Kidney (tissue), 14 donors: ENCODE data around the gene CHERP. TPM values are rescaled to one million over a fixed set of nuclear protein-coding genes. Genes with fewer than 3 reads are reported as not detected.
A peak's percentile ranks its signal among the peaks of the same experiment; 100 is the strongest.

Experiments
- DNase-seq, 5 donors: peaks; one replicate each; pipeline ENCODE4 v3.0.0-alpha.2; 2013 to 2020
- FAIRE-seq: peaks from 2 replicates; lab custom pipeline; 2012; peaks lifted over from hg19 to GRCh38; lab: Jason Lieb, UNC
- H3K27ac ChIP-seq, 2 donors: one replicate each; pipeline ENCODE4 v1.7.0; 2013; ENCODE audit warnings: low read depth in 2 of 2, low read length in 2 of 2, inconsistent platforms in 1 of 2
- H3K27me3 ChIP-seq: one replicate; pipeline ENCODE4 v1.7.1; 2013; ENCODE audit warnings: low read length, inconsistent platforms; ENCODE audit not compliant: control insufficient read depth, insufficient read depth
- H3K36me3 ChIP-seq, 3 donors: one replicate each; pipeline versions ENCODE4 v1.7.0 to v1.7.1; 2013; ENCODE audit warnings: low read length in 3 of 3, control low read depth in 1 of 3, inconsistent platforms in 1 of 3; ENCODE audit not compliant: insufficient read depth in 3 of 3, control insufficient read depth in 2 of 3
- H3K4me1 ChIP-seq, 3 donors: one replicate each; pipeline versions ENCODE4 v1.7.0 to v1.7.1; 2013; ENCODE audit warnings: low read length in 3 of 3, inconsistent platforms in 1 of 3, low read depth in 1 of 3; ENCODE audit not compliant: control insufficient read depth in 2 of 3, insufficient read depth in 2 of 3
- H3K4me3 ChIP-seq, 3 donors: one replicate each; pipeline versions ENCODE4 v1.7.0 to v1.8.1; 2013; ENCODE audit warnings: low read length in 3 of 3, control low read depth in 1 of 3, inconsistent platforms in 1 of 3
- H3K9ac ChIP-seq, 3 donors: one replicate each; pipeline versions ENCODE4 v1.7.0 to v1.7.1; 2013; ENCODE audit warnings: low read length in 3 of 3, control low read depth in 1 of 3, inconsistent platforms in 1 of 3
- H3K9me3 ChIP-seq, 3 donors: one replicate each; pipeline versions ENCODE4 v1.7.0 to v1.7.1; 2013; ENCODE audit warnings: low read length in 3 of 3, control low read depth in 1 of 3, inconsistent platforms in 1 of 3; ENCODE audit not compliant: control insufficient read depth in 2 of 3, insufficient read depth in 1 of 3
- intact Hi-C: fragments of 100-400 bp; cut with DNase I; formaldehyde crosslinking; loops from one replicate; pipeline ENCODE4 v1.11.1; 2022
- polyA plus RNA-seq: library from polyadenylated mRNA; stranded (reverse); fragments of 350-450 nt; fragmentation: Illumina TruSeq; extraction: RNeasy Lipid Tissue Mini Kit (QIAGEN cat#74804); gene quantifications from one replicate; pipeline ENCODE4 v1.2.3, GENCODE V29; 2014; ENCODE audit warnings: low read depth, low replicate concordance; ENCODE audit not compliant: insufficient read depth
- total RNA-seq: library from RNA; stranded (reverse); fragmentation: NEBNext Ultra II Directional; extraction: Animal tissue kit (Norgen Biotek cat#: 25700); gene quantifications from one replicate; pipeline ENCODE4 v1.2.1, GENCODE V29; 2021
- TF ChIP-seq, protein P1 (sequence below): IDR thresholded peaks from 3 replicates; pipeline ENCODE4 v1.5.1; 2012; ENCODE audit warnings: mild to moderate bottlenecking, moderate library complexity, borderline replicate concordance; ENCODE audit not compliant: insufficient read depth; ENCODE audit errors: extremely low read depth
- donor health status: control.
- donor health status: control.
- donor health status: control.
- donor health status: control.
- donor health status: control.
- donor health status: DM: yes; HTN: yes; CAD: no.
- donor health status: Normal renal cell carcinoma (clear cell type).

Gene CHERP
- total and polyA plus RNA-seq, 2 donors from 2014 or later = 14.6 to 37.2 TPM

DNA sequence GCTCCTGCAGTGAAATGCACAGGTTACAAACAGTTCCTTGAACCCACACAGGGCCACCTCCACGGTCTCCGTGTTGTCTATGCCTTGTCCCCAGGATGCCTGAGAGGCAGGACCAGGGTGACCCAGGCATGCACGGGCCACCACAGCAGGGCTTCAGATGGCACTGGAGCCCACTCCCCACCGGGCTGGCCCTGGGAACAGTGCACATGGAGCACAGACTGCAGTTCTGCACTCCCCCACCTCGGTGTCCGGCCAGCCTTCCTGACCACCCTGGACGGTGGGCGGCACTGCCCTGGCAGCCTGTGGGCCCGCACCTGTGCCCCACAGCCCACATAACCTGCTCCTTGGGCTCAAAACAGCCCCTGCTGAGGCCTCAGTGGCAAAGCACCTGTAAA, 44.2 kb upstream of the CHERP start:
- Histone ChIP-seq H3K9me3 (no peaks in the 10 kb centered on the region), H3K4me1 (peaks cover 0 to 74% (median 24%) of the 10 kb centered on the region in 3 donors), H3K27ac (peak overlapping the region in 1 of 2 donors; percentile 38), H3K4me3 (no peak overlapping the region), H3K36me3 (no peaks in the 10 kb centered on the region), H3K9ac (no peak overlapping the region), H3K27me3 (no peaks in the 10 kb centered on the region)
- DNase-seq = no peak
- FAIRE-seq = no peak
- intact Hi-C loops = no loop called here
- TF ChIP-seq, protein P1, sequence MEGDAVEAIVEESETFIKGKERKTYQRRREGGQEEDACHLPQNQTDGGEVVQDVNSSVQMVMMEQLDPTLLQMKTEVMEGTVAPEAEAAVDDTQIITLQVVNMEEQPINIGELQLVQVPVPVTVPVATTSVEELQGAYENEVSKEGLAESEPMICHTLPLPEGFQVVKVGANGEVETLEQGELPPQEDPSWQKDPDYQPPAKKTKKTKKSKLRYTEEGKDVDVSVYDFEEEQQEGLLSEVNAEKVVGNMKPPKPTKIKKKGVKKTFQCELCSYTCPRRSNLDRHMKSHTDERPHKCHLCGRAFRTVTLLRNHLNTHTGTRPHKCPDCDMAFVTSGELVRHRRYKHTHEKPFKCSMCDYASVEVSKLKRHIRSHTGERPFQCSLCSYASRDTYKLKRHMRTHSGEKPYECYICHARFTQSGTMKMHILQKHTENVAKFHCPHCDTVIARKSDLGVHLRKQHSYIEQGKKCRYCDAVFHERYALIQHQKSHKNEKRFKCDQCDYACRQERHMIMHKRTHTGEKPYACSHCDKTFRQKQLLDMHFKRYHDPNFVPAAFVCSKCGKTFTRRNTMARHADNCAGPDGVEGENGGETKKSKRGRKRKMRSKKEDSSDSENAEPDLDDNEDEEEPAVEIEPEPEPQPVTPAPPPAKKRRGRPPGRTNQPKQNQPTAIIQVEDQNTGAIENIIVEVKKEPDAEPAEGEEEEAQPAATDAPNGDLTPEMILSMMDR = no peak

DNA sequence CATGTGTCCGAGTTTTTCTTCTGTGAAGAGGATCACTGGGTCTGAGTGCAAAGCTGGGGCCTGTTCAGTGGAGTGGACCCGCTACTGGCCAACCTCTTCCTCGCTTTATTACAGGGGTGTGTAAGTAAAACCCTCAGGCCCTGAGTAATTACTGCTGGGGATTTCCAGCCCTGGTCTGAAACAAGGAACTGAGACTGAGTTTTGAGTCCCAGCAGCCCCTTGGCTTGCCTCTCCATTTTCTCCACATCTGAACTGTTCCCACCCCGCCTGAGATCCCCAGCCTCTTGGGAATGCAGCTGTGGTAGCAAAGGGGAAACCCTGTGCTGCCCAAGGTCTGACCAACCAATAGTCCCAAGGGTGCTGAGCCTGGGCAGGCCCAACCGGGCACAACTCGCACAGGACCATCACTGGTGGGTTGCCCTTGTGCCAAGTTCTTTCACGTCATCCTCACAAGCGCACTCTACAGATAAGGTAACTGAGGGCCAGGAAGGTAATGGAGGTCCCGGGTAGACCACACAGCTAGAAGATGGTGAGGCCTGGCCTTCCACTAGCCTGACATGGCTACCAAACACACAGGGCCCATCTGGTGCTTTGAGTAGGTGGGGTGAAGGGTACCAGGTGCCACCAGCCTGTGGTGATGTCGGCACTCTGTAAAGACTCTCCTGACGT, 43.7 kb upstream of the CHERP start:
- DNase-seq (no peak), FAIRE-seq (no peak)
- Histone ChIP-seq H3K4me1 (peaks cover 0 to 76% (median 24%) of the 10 kb centered on the region in 3 donors), H3K36me3 (no peaks in the 10 kb centered on the region), H3K9ac (no peak overlapping the region), H3K27me3 (no peaks in the 10 kb centered on the region), H3K9me3 (no peaks in the 10 kb centered on the region), H3K4me3 (no peak overlapping the region), H3K27ac (peak overlapping the region; percentile 48 to 71)
- intact Hi-C loops = no loop called here
- TF ChIP-seq, protein P1 = no peak

DNA sequence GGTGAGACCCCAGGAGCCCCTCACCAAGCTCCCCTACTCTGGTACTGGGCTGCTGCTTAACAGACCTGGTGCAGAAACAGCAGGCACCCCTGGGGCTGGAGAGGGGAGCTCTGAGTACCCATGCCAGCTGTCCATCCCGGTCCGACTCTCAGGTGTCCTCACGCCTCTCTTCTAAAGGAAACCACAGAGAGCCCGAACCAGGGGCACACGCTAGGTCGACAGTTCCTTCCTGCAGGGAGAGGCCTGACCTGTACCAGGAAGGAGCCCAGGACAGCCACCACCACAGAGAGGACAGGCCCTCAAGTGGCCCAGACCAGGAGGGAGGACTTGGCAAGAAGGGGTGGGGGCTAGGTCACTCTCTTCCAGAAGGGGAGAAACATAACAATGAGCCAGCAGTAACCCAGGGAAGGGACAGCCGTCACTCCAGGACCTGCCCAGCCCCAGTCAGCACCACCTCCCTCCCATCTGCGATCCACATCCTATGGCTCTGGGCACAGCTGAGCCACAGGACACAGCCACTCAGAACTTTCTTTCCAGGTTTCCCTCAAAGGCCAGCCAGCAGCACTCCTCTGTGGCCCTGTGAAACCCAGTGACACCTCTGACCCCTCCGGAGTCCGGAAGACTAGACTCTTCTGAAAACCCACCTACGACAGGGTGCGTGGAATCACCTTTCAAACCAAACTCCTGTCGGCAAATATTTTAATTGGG, 43.0 kb upstream of the CHERP start:
- intact Hi-C loops = no loop called here
- Histone ChIP-seq H3K27me3 (no peaks in the 10 kb centered on the region), H3K9me3 (no peaks in the 10 kb centered on the region), H3K4me1 (peaks cover 0 to 75% (median 23%) of the 10 kb centered on the region in 3 donors), H3K27ac (peak overlapping the region; percentile 71), H3K36me3 (peaks cover 0 to 3% (median 0%) of the 10 kb centered on the region in 3 donors), H3K9ac (no peak overlapping the region), H3K4me3 (no peak overlapping the region)
- DNase-seq (no peak), FAIRE-seq (no peak)
- TF ChIP-seq, protein P1 = no peak
